GM12892 (cell line): ENCODE data around the gene ZBTB40.

Experiments used
- POLR2A ChIP-seq: IDR thresholded peaks from 2 replicates; pipeline ENCODE4 v1.6.1; 2011; ENCODE audit warnings: low read depth, low read length, control low read depth
- POLR2AphosphoS5 ChIP-seq: IDR thresholded peaks from 2 replicates; pipeline ENCODE4 v1.6.1; 2011; ENCODE audit warnings: low read depth, low read length, control low read depth

DNA sequence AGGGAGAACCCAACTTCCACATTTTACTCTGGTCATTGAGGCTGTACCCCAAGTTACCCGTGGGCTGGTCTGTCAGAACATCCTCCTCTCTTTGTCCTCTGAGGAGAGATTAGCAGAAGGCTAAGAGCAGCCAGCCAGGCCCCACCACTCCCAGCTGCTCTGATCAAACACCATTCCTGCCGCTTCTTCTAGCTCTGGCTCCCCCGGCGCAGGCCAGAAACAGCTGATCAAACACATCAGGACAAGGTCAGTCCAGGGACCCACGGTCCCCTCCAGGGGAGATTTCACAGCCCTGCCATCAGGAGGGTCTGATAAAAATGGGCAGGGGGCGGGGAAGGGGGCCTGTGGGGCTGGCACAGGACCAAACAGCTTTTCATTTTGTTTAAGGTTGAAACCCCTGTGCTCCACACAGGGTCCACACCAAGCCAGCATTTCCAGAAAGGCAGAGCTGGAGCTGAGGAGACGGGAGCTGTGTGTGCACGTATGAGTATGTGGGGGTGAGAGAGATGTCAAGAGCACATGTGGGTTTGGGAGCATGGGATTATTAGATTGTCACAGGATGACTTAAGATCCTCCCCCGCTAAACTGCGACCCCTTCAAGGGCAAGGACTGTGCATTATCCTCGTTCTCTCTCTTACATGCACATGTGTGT, 81.7 kb downstream of the ZBTB40 start:
- TF ChIP-seq POLR2A (no peak), POLR2AphosphoS5 (no peak)
